HG03060 (cell line): Measurements from ENCODE around the gene GFY.
"Not testable (repeated sequence)": the region's sequence is repeated elsewhere in the genome, so short reads cannot be mapped to it uniquely, and the experiment has no call there.

Experiments
- ATAC-seq: cut with Tn5 transposase; IDR thresholded peaks from one replicate; pipeline ENCODE4 v1.9.1; 2021; ENCODE audit warnings: low read depth, moderate number of reproducible peaks; ENCODE audit not compliant: unreplicated experiment

Gene GFY

GRCh38 chr19:49468199-49468598, 43.0 kb downstream of the GFY start:
- no peak for ATAC-seq

GRCh38 chr19:49468746-49469447, 43.7 kb downstream of the GFY start:
- no peak for ATAC-seq

- ATAC-seq = no peak
Observed at GRCh38 chr19:49469828-49470614, 44.8 kb downstream of the GFY start.

GRCh38 chr19:49470615-49470978, 45.4 kb downstream of the GFY start:
- ATAC-seq = no peak

- no peak for ATAC-seq
Observed at GRCh38 chr19:49472936-49473335, 47.7 kb downstream of the GFY start.

- not testable (repeated sequence) for ATAC-seq
Observed at GRCh38 chr19:49473501-49473867, 48.3 kb downstream of the GFY start.

- ATAC-seq = peak; percentile 39
Observed at GRCh38 chr19:49473868-49474541, 48.8 kb downstream of the GFY start, which contains the start of gene FLT3LG. TSS of gene FLT3LG (plus strand) at chr19:49474215. CDS start at chr19:49474640, 425 bp downstream.

GRCh38 chr19:49474542-49474924, 49.3 kb downstream of the GFY start:
- no peak for ATAC-seq

GRCh38 chr19:49475191-49475917, 50.2 kb downstream of the GFY start:
- no peak for ATAC-seq

- no peak for ATAC-seq
Observed at GRCh38 chr19:49475995-49476880, 51.0 kb downstream of the GFY start.
